GM18517 (cell line): Measurements from ENCODE around the gene C11orf86.

Experiments
- ATAC-seq: cut with Tn5 transposase; IDR thresholded peaks from one replicate; pipeline ENCODE4 v1.9.1; 2021; ENCODE audit warnings: mild to moderate bottlenecking, moderate library complexity; ENCODE audit not compliant: unreplicated experiment

C11orf86 gene

DNA sequence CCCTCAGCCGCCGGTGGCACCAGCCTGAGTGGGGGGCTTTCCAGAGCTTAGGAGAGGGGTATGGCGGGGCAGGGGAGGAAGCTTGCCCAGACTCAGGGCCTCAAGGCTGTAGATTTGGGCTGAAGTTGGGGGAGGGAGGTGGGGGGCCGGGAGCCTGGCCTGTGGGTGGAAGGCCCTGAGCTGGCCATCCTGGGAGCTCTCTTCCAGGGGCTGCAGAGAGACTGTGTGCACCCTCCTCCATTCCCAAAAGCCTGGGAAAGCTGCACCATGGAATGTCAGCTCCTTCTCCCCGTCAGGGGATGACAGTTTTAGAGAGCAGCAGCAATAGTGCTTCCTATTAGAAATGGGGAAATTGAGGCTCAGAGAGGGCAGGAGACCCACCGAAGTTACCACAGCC is 48.9 kb downstream of the C11orf86 start:
- ATAC-seq = no peak

DNA sequence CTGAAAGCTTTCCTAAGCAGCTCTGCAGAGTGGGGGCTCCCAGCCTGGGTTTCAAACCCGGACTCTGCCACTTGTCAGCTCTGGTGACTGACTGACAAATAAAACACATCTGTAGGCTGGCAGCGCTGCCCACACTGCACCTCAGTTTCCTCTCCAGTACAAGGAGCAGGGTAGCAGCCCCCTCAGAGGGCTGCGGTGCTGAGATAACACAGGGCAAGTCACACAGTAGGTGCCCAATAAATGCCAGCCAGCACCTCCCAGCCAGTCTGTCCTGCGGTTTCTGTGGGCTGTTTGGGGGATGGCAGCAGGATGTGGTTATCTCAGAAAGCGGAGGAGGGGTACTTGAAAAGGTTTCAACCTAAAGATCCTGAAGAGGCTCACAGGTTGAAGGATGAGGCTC is 49.3 kb downstream of the C11orf86 start:
- ATAC-seq = no peak

DNA sequence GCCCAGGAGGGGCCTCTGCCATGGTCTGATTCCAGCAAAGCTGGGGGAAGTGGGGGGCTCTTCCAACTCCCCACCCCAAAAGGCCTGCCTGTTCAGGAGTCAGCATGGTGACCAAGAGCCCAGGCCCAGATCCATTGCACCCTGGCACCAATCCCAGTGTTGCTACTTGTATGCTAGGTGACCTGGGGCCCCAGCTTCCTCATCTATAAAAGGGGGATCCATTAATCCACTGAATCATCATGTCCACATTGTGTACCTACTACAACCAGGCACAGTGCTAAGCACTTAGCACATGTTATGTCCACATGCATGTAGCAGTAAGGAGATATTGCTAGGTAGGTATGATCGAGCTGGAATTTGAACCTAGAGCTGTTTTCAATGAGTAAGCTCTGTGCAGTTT is 49.9 kb downstream of the C11orf86 start:
- ATAC-seq = no peak

DNA sequence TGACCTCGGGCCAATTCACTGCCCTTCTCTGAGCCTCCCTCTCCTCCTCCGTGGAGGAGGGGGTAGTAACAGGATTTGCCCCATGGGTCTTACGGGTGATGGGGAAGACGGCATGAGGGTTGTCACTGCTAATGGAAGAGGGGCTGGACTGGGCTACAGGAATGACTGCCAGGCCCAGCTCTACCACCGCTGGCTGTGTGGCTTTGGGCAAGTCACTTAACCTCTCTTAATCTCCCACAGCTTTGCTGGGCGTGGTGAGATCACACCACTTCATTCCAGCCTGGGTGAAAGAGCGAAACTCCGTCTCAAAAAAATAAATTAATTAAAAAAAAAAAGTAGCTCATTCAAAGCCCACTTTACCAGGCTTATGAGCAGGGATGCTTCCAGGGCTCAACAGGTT is 50.6 kb downstream of the C11orf86 start:
- ATAC-seq = no peak
